ENCODE measurements around the gene COL18A1. TPM values are rescaled to one million over a fixed set of nuclear protein-coding genes. Genes with fewer than 3 reads are reported as not detected.

The COL18A1 gene
- total RNA-seq, 1 donor from 2014 or later = 9.5 TPM

DNA sequence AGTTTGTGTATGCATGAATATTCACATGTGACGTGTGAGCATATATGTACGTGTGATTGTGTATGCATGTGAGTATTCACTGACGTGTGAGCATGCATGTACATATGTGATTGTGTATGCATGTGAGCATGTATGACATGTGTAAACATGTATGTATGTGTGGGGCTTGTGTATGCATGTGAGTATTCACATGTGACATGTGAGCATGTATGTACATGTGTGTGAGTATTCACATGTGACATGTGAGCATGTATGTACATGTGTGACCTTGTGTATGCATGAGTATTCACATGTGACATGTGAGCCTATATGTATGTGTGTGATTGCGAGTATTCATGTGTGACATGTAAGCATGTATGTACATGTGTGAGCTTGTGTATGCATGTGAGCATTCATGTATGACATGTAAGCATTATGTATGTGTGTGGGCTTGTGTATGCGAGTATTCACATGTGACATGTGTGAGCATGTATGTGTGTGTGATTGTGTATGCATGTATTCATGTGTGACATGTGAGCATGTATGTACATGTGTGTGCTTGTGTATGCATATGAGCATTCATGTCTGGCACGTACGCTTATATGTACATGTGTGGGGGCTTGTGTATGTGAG lies 47.8 kb downstream of the COL18A1 start:
- DNase-seq = no peak
- Mint-ChIP-seq H3K4me1 (ENCODE audit: low read depth, unreplicated experiment) (peaks cover 4% of the 10 kb centered on the region), H3K27ac (ENCODE audit: unreplicated experiment) (no peak overlapping the region), H3K9me3 (ENCODE audit: unreplicated experiment) (peaks cover 1% of the 10 kb centered on the region), H3K4me3 (ENCODE audit: unreplicated experiment) (no peak overlapping the region), H3K36me3 (ENCODE audit: unreplicated experiment) (no peaks in the 10 kb centered on the region), H3K27me3 (ENCODE audit: unreplicated experiment) (peaks cover 10% of the 10 kb centered on the region)
- TF ChIP-seq, protein P1, sequence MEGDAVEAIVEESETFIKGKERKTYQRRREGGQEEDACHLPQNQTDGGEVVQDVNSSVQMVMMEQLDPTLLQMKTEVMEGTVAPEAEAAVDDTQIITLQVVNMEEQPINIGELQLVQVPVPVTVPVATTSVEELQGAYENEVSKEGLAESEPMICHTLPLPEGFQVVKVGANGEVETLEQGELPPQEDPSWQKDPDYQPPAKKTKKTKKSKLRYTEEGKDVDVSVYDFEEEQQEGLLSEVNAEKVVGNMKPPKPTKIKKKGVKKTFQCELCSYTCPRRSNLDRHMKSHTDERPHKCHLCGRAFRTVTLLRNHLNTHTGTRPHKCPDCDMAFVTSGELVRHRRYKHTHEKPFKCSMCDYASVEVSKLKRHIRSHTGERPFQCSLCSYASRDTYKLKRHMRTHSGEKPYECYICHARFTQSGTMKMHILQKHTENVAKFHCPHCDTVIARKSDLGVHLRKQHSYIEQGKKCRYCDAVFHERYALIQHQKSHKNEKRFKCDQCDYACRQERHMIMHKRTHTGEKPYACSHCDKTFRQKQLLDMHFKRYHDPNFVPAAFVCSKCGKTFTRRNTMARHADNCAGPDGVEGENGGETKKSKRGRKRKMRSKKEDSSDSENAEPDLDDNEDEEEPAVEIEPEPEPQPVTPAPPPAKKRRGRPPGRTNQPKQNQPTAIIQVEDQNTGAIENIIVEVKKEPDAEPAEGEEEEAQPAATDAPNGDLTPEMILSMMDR (IDR thresholded peaks at IDR 0.05; ENCODE audit: partially characterized antibody, unreplicated experiment) = no peak

DNA sequence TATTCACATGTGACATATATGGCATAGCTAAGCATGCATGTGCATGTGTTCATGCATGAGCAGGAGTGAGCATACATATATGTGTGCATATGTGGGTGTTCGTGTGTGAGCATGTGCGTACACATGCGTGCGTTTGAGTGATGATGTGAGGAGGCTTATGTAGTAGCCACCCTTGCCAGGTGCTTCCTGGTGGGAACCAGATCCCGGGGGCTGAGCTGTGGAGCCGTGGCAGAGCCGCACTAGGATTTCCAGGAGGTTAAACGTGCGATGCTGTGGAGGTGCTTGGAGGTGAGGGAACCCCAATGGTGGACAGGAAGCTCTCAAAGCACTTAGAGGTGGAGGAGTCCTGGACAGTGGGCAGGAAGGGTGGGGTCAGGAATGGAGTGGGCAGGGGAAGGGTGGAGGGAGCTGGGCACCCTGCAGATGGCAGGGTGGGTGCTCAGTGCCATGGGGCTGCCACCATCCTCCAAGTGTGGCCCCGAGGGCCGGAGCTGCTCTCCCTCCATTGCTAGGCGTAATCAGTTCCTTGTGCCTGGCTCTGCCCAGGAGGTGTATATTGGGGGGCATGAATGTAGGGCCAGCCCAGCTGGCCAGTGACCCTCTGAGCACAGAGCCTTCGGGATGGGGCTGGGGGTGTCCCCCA lies 48.5 kb downstream of the COL18A1 start:
- Mint-ChIP-seq H3K9me3 (ENCODE audit: unreplicated experiment) (peaks cover 1% of the 10 kb centered on the region), H3K4me1 (ENCODE audit: low read depth, unreplicated experiment) (peaks cover 4% of the 10 kb centered on the region), H3K36me3 (ENCODE audit: unreplicated experiment) (no peaks in the 10 kb centered on the region), H3K27me3 (ENCODE audit: unreplicated experiment) (peaks cover 10% of the 10 kb centered on the region), H3K4me3 (ENCODE audit: unreplicated experiment) (no peak overlapping the region), H3K27ac (ENCODE audit: unreplicated experiment) (peak overlapping the region; percentile 64)
- peak; percentile 9 for DNase-seq
- TF ChIP-seq, protein P1 (IDR thresholded peaks at IDR 0.05; ENCODE audit: partially characterized antibody, unreplicated experiment) = no peak

DNA sequence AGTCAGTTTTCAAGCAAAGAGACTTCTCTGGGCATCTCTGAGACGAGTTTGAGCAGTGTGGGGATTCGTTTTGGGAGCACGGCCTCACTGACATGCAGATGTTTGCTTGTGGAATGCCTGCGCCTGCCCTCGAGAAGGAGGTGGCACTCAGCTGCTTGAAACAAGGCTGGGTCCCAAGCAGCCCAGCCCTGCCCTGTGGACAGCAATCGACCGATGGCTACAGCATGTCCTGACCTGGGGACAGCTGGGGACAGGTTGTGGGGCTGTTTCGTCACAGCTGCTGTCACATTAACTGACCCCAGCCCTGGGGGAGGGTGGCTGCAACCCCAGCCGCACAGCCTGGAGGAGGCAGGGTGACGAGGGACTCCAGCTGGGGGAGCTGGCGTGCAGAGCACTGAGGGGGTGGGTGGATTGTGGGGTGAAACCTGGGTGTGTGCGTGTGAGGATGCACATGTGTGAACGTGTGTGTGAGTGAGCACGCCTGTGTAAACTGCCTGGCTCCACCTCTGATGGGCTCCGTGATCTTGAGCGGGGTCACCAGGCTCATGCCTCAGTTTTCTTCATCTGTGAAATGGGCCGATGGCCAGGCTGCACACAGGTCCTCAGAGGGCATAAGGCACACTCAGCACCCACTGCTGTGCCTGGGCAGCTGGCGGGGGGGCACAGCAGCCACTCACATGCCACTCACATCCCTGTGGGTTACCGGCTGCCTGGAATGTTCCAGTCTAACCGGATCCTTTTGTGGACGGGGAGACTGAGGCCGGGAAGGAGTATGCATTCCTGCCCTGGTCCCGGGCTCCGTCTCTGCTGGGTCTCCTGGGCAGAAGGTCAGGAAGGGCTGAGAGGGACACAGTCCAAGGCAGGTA lies 49.3 kb downstream of the COL18A1 start:
- no peaks in the 10 kb centered on the region for H3K36me3 Mint-ChIP-seq (ENCODE audit: unreplicated experiment)
- H3K4me1 Mint-ChIP-seq (ENCODE audit: low read depth, unreplicated experiment) = peaks cover 4% of the 10 kb centered on the region
- peak; percentile 58 for DNase-seq
- TF ChIP-seq, protein P1 (IDR thresholded peaks at IDR 0.05; ENCODE audit: partially characterized antibody, unreplicated experiment) = no peak
- H3K27ac Mint-ChIP-seq (ENCODE audit: unreplicated experiment) = peak overlapping the region; percentile 64
- peak overlapping the region; percentile 42 for H3K4me3 Mint-ChIP-seq (ENCODE audit: unreplicated experiment)
- peaks cover 10% of the 10 kb centered on the region for H3K27me3 Mint-ChIP-seq (ENCODE audit: unreplicated experiment)
- peaks cover 1% of the 10 kb centered on the region for H3K9me3 Mint-ChIP-seq (ENCODE audit: unreplicated experiment)

DNA sequence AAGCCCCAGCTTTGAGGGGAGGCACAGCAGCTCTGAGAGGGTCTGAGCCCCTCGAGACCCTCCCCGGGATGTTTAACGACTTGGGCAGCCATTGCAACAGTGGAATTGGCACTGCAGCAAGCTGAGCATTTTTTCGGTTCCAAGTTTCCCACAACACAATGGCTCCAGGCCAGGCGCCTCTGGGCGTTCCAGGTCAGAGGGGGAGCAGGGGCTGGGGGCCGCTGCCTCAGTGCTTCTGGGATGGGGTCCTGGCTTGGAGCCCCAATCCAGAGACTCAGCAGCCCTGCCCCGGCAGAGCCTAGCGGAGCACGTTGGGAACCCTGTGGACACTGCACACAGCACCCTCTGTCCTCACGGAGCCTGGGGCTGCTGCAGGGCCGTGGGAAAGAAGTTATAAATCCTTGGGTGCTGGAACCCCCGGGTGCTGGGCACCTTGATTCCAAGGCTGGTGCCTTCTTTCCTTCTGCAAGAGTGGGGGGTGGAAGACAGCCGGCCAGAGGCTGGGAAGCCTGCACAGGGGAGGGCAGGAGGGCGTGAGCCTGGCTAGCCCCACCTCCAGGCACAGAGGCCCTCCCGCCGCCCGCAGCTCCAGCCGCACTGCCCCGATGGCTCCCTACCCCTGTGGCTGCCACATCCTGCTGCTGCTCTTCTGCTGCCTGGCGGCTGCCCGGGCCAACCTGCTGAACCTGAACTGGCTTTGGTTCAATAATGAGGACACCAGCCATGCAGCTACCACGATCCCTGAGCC lies 50.1 kb downstream of the COL18A1 start:
- H3K36me3 Mint-ChIP-seq (ENCODE audit: unreplicated experiment) = no peaks in the 10 kb centered on the region
- H3K27ac Mint-ChIP-seq (ENCODE audit: unreplicated experiment) = no peak overlapping the region
- H3K9me3 Mint-ChIP-seq (ENCODE audit: unreplicated experiment) = peaks cover 4% of the 10 kb centered on the region
- TF ChIP-seq, protein P1 (IDR thresholded peaks at IDR 0.05; ENCODE audit: partially characterized antibody, unreplicated experiment) = no peak
- DNase-seq = peak; percentile 22
- no peak overlapping the region for H3K4me3 Mint-ChIP-seq (ENCODE audit: unreplicated experiment)
- H3K4me1 Mint-ChIP-seq (ENCODE audit: low read depth, unreplicated experiment) = peaks cover 4% of the 10 kb centered on the region
- peaks cover 12% of the 10 kb centered on the region for H3K27me3 Mint-ChIP-seq (ENCODE audit: unreplicated experiment)
